Sigmoid colon (tissue), 7 donors: ENCODE measurements around the gene SLC2A11. TPM values are rescaled to one million over a fixed set of nuclear protein-coding genes. Genes with fewer than 3 reads are reported as not detected.

Experiments
- DNase-seq: peaks from one replicate; pipeline ENCODE4 v3.0.0-alpha.2; 2019
- H3K27ac ChIP-seq, 4 donors: fragments of 200-600 bp; sonication (generic); one replicate each; pipeline ENCODE4 v1.5.1; 2016 to 2019; ENCODE audit warnings: mild to moderate bottlenecking in 1 of 4
- H3K27me3 ChIP-seq, 3 donors: fragments of 200-600 bp; sonication (generic); one replicate each; pipeline ENCODE4 v1.5.1; 2019; ENCODE audit warnings: mild to moderate bottlenecking in 1 of 3
- H3K36me3 ChIP-seq, 4 donors: fragments of 200-600 bp; sonication (generic); one replicate each; pipeline ENCODE4 v1.5.1; 2016 to 2019
- H3K4me1 ChIP-seq, 4 donors: fragments of 200-600 bp; sonication (generic); one replicate each; pipeline ENCODE4 v1.5.1; 2017 to 2019
- H3K4me3 ChIP-seq, 4 donors: fragments of 200-600 bp; sonication (generic); one replicate each; pipeline ENCODE4 v1.5.1; 2017 to 2019; ENCODE audit warnings: mild to moderate bottlenecking in 2 of 4, moderate library complexity in 1 of 4
- H3K9me3 ChIP-seq, 4 donors: fragments of 200-600 bp in 3 of 4; sonication (generic) in 3 of 4; one replicate each; pipeline versions ENCODE4 v1.5.1 to v1.6.1; 2013 to 2019
- CTCF ChIP-seq, 4 experiments: fragments of 450-650 bp in 3 of 4; fragments of 200-600 bp in 1 of 4; IDR thresholded peaks; one replicate each; pipeline ENCODE4 v1.5.1; 2016 to 2019; ENCODE audit warnings: antibody characterized with exemption in 4 of 4, mild to moderate bottlenecking in 3 of 4, moderate library complexity in 2 of 4
- EP300 ChIP-seq, 4 donors: sonication (generic); formaldehyde crosslinking; IDR thresholded peaks; one replicate each; pipeline ENCODE4 v1.6.1; 2017; ENCODE audit warnings: antibody characterized with exemption in 4 of 4
- POLR2A ChIP-seq, 2 donors: fragments of 450-650 bp; IDR thresholded peaks; one replicate each; pipeline ENCODE4 v1.6.1; 2016; ENCODE audit warnings: antibody characterized with exemption in 2 of 2, mild to moderate bottlenecking in 2 of 2, moderate library complexity in 2 of 2
- POLR2AphosphoS5 ChIP-seq, 4 donors: sonication (generic); formaldehyde crosslinking; IDR thresholded peaks; one replicate each; pipeline ENCODE4 v1.6.1; 2017; ENCODE audit warnings: antibody characterized with exemption in 4 of 4
- WGBS, 2 donors: extraction: QIAGEN DNeasy Blood & Tissue Kit; methylation state at CpG; one replicate each; pipeline ENCODE4 v1.1.7; 2013; 5-methylcytosine and 5-hydroxymethylcytosine counted together
- intact Hi-C: fragments of 100-400 bp; cut with DNase I; formaldehyde crosslinking; loops from one replicate; pipeline ENCODE4 v1.15.1; 2023
- polyA plus RNA-seq, 3 donors: library from polyadenylated mRNA; stranded (reverse); fragments of 200-250 nt; gene quantifications; one replicate each; pipeline ENCODE4 v1.2.3, GENCODE V29; 2013
- total RNA-seq, 4 donors: library from RNA; depleted of rRNA; stranded (reverse); fragments of >200 nt; gene quantifications; one replicate each; pipeline ENCODE4 v1.1.0, GENCODE V29; 2016
- donor health status: healthy with polysubstance abuse.
- donor health status: Bipolar disorder and iron deficiency.
- donor health status: healthy.

SLC2A11 gene
- total and polyA plus RNA-seq, 7 donors: 4.8 to 23.5 (median 13.8) TPM

GRCh38 chr22:23836692-23837495 is 20.8 kb upstream of the SLC2A11 start:
- peaks cover 0 to 26% (median 22%) of the 10 kb centered on the region in 4 donors for H3K4me1 ChIP-seq
- H3K27me3 ChIP-seq: no peaks in the 10 kb centered on the region
- H3K36me3 ChIP-seq: peaks cover 0 to 28% (median 11%) of the 10 kb centered on the region in 4 donors
- TF ChIP-seq CTCF (IDR thresholded peaks at IDR 0.05) (no peak), POLR2AphosphoS5 (IDR thresholded peaks at IDR 0.05) (no peak)
- no peak overlapping the region for H3K4me3 ChIP-seq
- DNase-seq: peak; percentile 62
- 69 to 87% methylated on average over 12 of the region's 12 CpGs for WGBS, 2 donors
- intact Hi-C loops: loop anchor here (2.0 kb wide), 1 partner anchor 64 kb away; the partner anchor contains the start of gene MMP11
- H3K27ac ChIP-seq: no peak overlapping the region
- no peaks in the 10 kb centered on the region for H3K9me3 ChIP-seq

GRCh38 chr22:23837496-23837859 is 20.2 kb upstream of the SLC2A11 start:
- Histone ChIP-seq H3K4me1 (peaks cover 0 to 26% (median 22%) of the 10 kb centered on the region in 4 donors), H3K27me3 (no peaks in the 10 kb centered on the region), H3K27ac (no peak overlapping the region), H3K4me3 (no peak overlapping the region), H3K36me3 (peaks cover 0 to 26% (median 11%) of the 10 kb centered on the region in 4 donors), H3K9me3 (no peaks in the 10 kb centered on the region)
- TF ChIP-seq POLR2AphosphoS5 (IDR thresholded peaks at IDR 0.05) (no peak), POLR2A (IDR thresholded peaks at IDR 0.05) (no peak), EP300 (IDR thresholded peaks at IDR 0.05) (no peak), CTCF (IDR thresholded peaks at IDR 0.05) (no peak)
- DNase-seq: no peak
- 89% methylated on average over 12 of the region's 12 CpGs for WGBS, 2 donors
- intact Hi-C loops: loop anchor here (2.0 kb wide), 1 partner anchor 65 kb away; the partner anchor contains the start of gene MMP11

- WGBS, 2 donors: 25 to 38% methylated on average over 41 of the region's 41 CpGs
- DNase-seq: no peak
- H3K27me3 ChIP-seq: no peaks in the 10 kb centered on the region
- H3K4me1 ChIP-seq: peaks cover 0 to 26% (median 22%) of the 10 kb centered on the region in 4 donors
- intact Hi-C loops: loop anchor here (2.0 kb wide), 1 partner anchor 65 kb away; the partner anchor contains the start of gene MMP11
- H3K36me3 ChIP-seq: peaks cover 0 to 26% (median 11%) of the 10 kb centered on the region in 4 donors
- H3K9me3 ChIP-seq: no peaks in the 10 kb centered on the region
- H3K27ac ChIP-seq: no peak overlapping the region
- no peak for TF ChIP-seq EP300 (IDR thresholded peaks at IDR 0.05)
- H3K4me3 ChIP-seq: peak overlapping the region in 3 of 4 donors; percentile 35 to 48 (median 41)
Observed at GRCh38 chr22:23837911-23838680, 19.6 kb upstream of the SLC2A11 start.

- Histone ChIP-seq H3K27me3 (no peaks in the 10 kb centered on the region), H3K9me3 (no peaks in the 10 kb centered on the region), H3K36me3 (peaks cover 0 to 19% (median 8%) of the 10 kb centered on the region in 4 donors), H3K4me3 (peak within 1 kb of the TSS; percentile 7 to 48 (median 38)), H3K4me1 (peaks cover 0 to 26% (median 22%) of the 10 kb centered on the region in 4 donors), H3K27ac (no peak within 1 kb of the TSS)
- intact Hi-C loops: no loop called here
- no peak for TF ChIP-seq EP300 (IDR thresholded peaks at IDR 0.05)
- TF ChIP-seq CTCF (IDR thresholded peaks at IDR 0.05): no peak
- no peak for TF ChIP-seq POLR2A (IDR thresholded peaks at IDR 0.05)
- TF ChIP-seq POLR2AphosphoS5 (IDR thresholded peaks at IDR 0.05): peak in 1 of 4 donors; percentile 39
- peak; percentile 98 for DNase-seq
- 0 to 1% methylated on average over 70 of the region's 70 CpGs for WGBS, 2 donors
Observed at GRCh38 chr22:23838681-23839468, 18.8 kb upstream of the SLC2A11 start, which contains the start of gene DERL3. Gene DERL3, minus strand, starts transcription at chr22:23839006. Its CDS starts 19 bp downstream, at chr22:23838987.
